Osteoblast (primary cell): ENCODE measurements around the gene OSR1. TPM values are rescaled to one million over a fixed set of nuclear protein-coding genes. Genes with fewer than 3 reads are reported as not detected.
A peak's percentile ranks its signal among the peaks of the same experiment; 100 is the strongest.

Experiments used
- DNase-seq: peaks from one replicate; pipeline ENCODE4 v3.0.0; 2011; ENCODE audit warnings: low spot score, mixed read lengths; ENCODE audit not compliant: insufficient read length; ENCODE audit errors: missing footprints
- H2AFZ ChIP-seq: 2 replicates; pipeline ENCODE4 v1.6.0; 2011; ENCODE audit warnings: mild to moderate bottlenecking, low read length
- H3K27ac ChIP-seq: 2 replicates; pipeline ENCODE4 v1.5.1; 2011; ENCODE audit warnings: mild to moderate bottlenecking, low read depth, low read length, moderate library complexity
- H3K27me3 ChIP-seq: 2 replicates; pipeline ENCODE4 v1.6.0; 2012; ENCODE audit warnings: mild to moderate bottlenecking, control low read depth, inconsistent platforms, low read length, moderate library complexity; ENCODE audit not compliant: insufficient read depth
- H3K36me3 ChIP-seq: 2 replicates; pipeline ENCODE4 v1.5.1; 2011; ENCODE audit warnings: mild to moderate bottlenecking, low read length, control low read depth, moderate library complexity; ENCODE audit not compliant: insufficient read depth
- H3K4me1 ChIP-seq: 2 replicates; pipeline ENCODE4 v1.5.1; 2011; ENCODE audit warnings: mild to moderate bottlenecking, low read length, control low read depth, moderate library complexity; ENCODE audit not compliant: insufficient read depth
- H3K4me2 ChIP-seq: 2 replicates; pipeline ENCODE4 v1.6.0; 2011; ENCODE audit warnings: mild to moderate bottlenecking, low read length; ENCODE audit not compliant: insufficient read depth
- H3K4me3 ChIP-seq: fragments of 200-600 bp; sonication (generic); 3 replicates; pipeline ENCODE4 v1.5.1; 2012; ENCODE audit warnings: mild to moderate bottlenecking, low read length, inconsistent platforms; ENCODE audit not compliant: insufficient read depth
- H3K79me2 ChIP-seq: 2 replicates; pipeline ENCODE4 v1.6.0; 2012; ENCODE audit warnings: mild to moderate bottlenecking, low read length, control low read depth, inconsistent platforms; ENCODE audit not compliant: insufficient read depth
- H3K9me3 ChIP-seq: 2 replicates; pipeline ENCODE4 v1.5.1; 2011; ENCODE audit warnings: low read depth, low read length, control low read depth
- H4K20me1 ChIP-seq: 2 replicates; pipeline ENCODE4 v1.6.0; 2012; ENCODE audit warnings: mild to moderate bottlenecking, low read length, control low read depth; ENCODE audit not compliant: insufficient read depth
- CTCF ChIP-seq: IDR thresholded peaks from 2 replicates; pipeline ENCODE4 v1.5.1; 2011; ENCODE audit warnings: mild to moderate bottlenecking, low read depth, low read length, moderate library complexity; ENCODE audit errors: extremely low read depth
- total RNA-seq: library from RNA; depleted of rRNA; stranded (reverse); fragments of >200 nt; gene quantifications from 2 replicates; pipeline ENCODE4 v1.2.3, GENCODE V29; 2012

Gene OSR1
- total RNA-seq, 1 donor = 15.2 TPM

GRCh38 chr2:19371996-19372582, 13.7 kb upstream of the OSR1 start:
- H3K4me2 ChIP-seq = no peak overlapping the region
- H3K36me3 ChIP-seq = no peaks in the 10 kb centered on the region
- peaks cover 3% of the 10 kb centered on the region for H3K27me3 ChIP-seq
- no peak overlapping the region for H2AFZ ChIP-seq
- H3K4me1 ChIP-seq = peaks cover 5% of the 10 kb centered on the region
- no peak for TF ChIP-seq CTCF
- peak; percentile 4 for DNase-seq
- H3K79me2 ChIP-seq = no peaks in the 10 kb centered on the region
- H3K9me3 ChIP-seq = no peaks in the 10 kb centered on the region
- no peak overlapping the region for H3K27ac ChIP-seq
- H3K4me3 ChIP-seq = no peak overlapping the region
- H4K20me1 ChIP-seq = no peaks in the 10 kb centered on the region

- no peak overlapping the region for H3K27ac ChIP-seq
- no peaks in the 10 kb centered on the region for H4K20me1 ChIP-seq
- peak; percentile 64 for TF ChIP-seq CTCF
- peaks cover 9% of the 10 kb centered on the region for H3K4me1 ChIP-seq
- H2AFZ ChIP-seq = no peak overlapping the region
- no peak for DNase-seq
- no peaks in the 10 kb centered on the region for H3K27me3 ChIP-seq
- H3K4me2 ChIP-seq = no peak overlapping the region
- H3K4me3 ChIP-seq = no peak overlapping the region
- H3K79me2 ChIP-seq = no peaks in the 10 kb centered on the region
- H3K9me3 ChIP-seq = no peaks in the 10 kb centered on the region
- no peaks in the 10 kb centered on the region for H3K36me3 ChIP-seq
Measured at GRCh38 chr2:19369341-19369955, 11.0 kb upstream of the OSR1 start.

GRCh38 chr2:19368760-19369159, 10.3 kb upstream of the OSR1 start:
- no peak overlapping the region for H2AFZ ChIP-seq
- H3K4me3 ChIP-seq = no peak overlapping the region
- H4K20me1 ChIP-seq = no peaks in the 10 kb centered on the region
- H3K79me2 ChIP-seq = no peaks in the 10 kb centered on the region
- H3K27ac ChIP-seq = no peak overlapping the region
- TF ChIP-seq CTCF = no peak
- no peaks in the 10 kb centered on the region for H3K27me3 ChIP-seq
- DNase-seq = no peak
- H3K4me1 ChIP-seq = peaks cover 11% of the 10 kb centered on the region
- H3K9me3 ChIP-seq = no peaks in the 10 kb centered on the region
- H3K4me2 ChIP-seq = no peak overlapping the region
- H3K36me3 ChIP-seq = no peaks in the 10 kb centered on the region

GRCh38 chr2:19367326-19367725, 8.9 kb upstream of the OSR1 start:
- Histone ChIP-seq H3K4me3 (no peak overlapping the region), H3K4me1 (peaks cover 16% of the 10 kb centered on the region), H4K20me1 (no peaks in the 10 kb centered on the region), H3K4me2 (peak overlapping the region; percentile 10), H3K36me3 (no peaks in the 10 kb centered on the region), H3K27ac (no peak overlapping the region), H3K9me3 (no peaks in the 10 kb centered on the region), H3K27me3 (no peaks in the 10 kb centered on the region), H3K79me2 (no peaks in the 10 kb centered on the region), H2AFZ (no peak overlapping the region)
- DNase-seq = peak; percentile 3
- TF ChIP-seq CTCF = no peak
